B cell (primary cell): ENCODE data around the gene VCPKMT. TPM values are rescaled to one million over a fixed set of nuclear protein-coding genes. Genes with fewer than 3 reads are reported as not detected.
A peak's percentile ranks its signal among the peaks of the same experiment; 100 is the strongest.

Experiments used
- ATAC-seq: fragments of 200-7000 bp; cut with Tn5 transposase; one replicate; pipeline ENCODE4 v1.10.0; 2021; ENCODE audit warnings: low read depth, mild to moderate bottlenecking, moderate number of reproducible peaks, moderate library complexity
- CTCF ChIA-PET: fragments of 350-600 bp; sonication (Branson Sonifier 250); formaldehyde crosslinking; loops from one replicate; lab custom pipeline; 2021; ENCODE audit warnings: antibody characterized with exemption, inconsistent platforms; lab: Charles Lee
- POLR2A ChIA-PET: fragments of 350-600 bp; sonication (Branson Sonifier 250); formaldehyde crosslinking; loops from one replicate; lab custom pipeline; 2021; ENCODE audit warnings: antibody characterized with exemption; lab: Charles Lee
- DNase-seq: peaks from one replicate; pipeline ENCODE4 v3.0.0; 2013
- H2AFZ ChIP-seq: 2 replicates; pipeline ENCODE4 v1.6.1; 2012; ENCODE audit warnings: mild to moderate bottlenecking, low read depth, low read length; ENCODE audit not compliant: insufficient read depth, poor library complexity, severe bottlenecking
- H3K27ac ChIP-seq, 2 donors: 1 replicate in 1 of 2; 2 replicates in 1 of 2; pipeline ENCODE4 v1.5.1; 2012 to 2013; ENCODE audit warnings: low read length in 2 of 2, mild to moderate bottlenecking in 2 of 2, moderate library complexity in 1 of 2
- H3K27me3 ChIP-seq, 4 experiments: fragments of 200-600 bp in 1 of 4; sonication (generic) in 1 of 4; replicated peaks in 1 of 4; 1 replicate in 2 of 4; 2 replicates in 2 of 4; pipeline versions ENCODE4 v1.6.1 to v1.7.0; 2013 to 2016; ENCODE audit warnings: low read length in 3 of 4, mild to moderate bottlenecking in 2 of 4, mixed read lengths in 1 of 4, moderate library complexity in 1 of 4; ENCODE audit not compliant: insufficient read depth in 4 of 4, control insufficient read depth in 3 of 4; ENCODE audit errors: control extremely low read depth in 1 of 4
- H3K36me3 ChIP-seq, 2 experiments: replicated peaks in 1 of 2; 1 replicate in 1 of 2; 2 replicates in 1 of 2; pipeline versions ENCODE4 v1.6.1 to v1.7.1; 2013; ENCODE audit warnings: low read length in 1 of 2; ENCODE audit not compliant: insufficient read depth in 2 of 2, control insufficient read depth in 1 of 2; ENCODE audit errors: control extremely low read depth in 1 of 2, extremely low read depth in 1 of 2
- H3K4me1 ChIP-seq, 2 donors: fragments of 200-600 bp in 1 of 2; sonication (generic) in 1 of 2; 1 replicate in 1 of 2; 2 replicates in 1 of 2; pipeline versions ENCODE4 v1.5.1 to v1.6.1; 2013 to 2017; ENCODE audit warnings: low read length in 2 of 2; ENCODE audit not compliant: control insufficient read depth in 2 of 2, insufficient read depth in 2 of 2
- H3K4me2 ChIP-seq: replicated peaks from 2 replicates; pipeline ENCODE3; 2012; ENCODE audit warnings: mild to moderate bottlenecking, low read depth, low read length; ENCODE audit not compliant: poor library complexity, severe bottlenecking
- H3K4me3 ChIP-seq, 5 experiments: fragments of 200-600 bp in 1 of 5; sonication (generic) in 1 of 5; 1 replicate in 3 of 5; 2 replicates in 2 of 5; pipeline versions ENCODE4 v1.5.1 to v1.7.0; 2011 to 2016; ENCODE audit warnings: low read length in 4 of 5, mild to moderate bottlenecking in 4 of 5, low read depth in 2 of 5, control low read depth in 1 of 5, moderate library complexity in 1 of 5; ENCODE audit not compliant: insufficient read depth in 1 of 5; ENCODE audit errors: control extremely low read depth in 1 of 5, extremely low read depth in 1 of 5
- H3K79me2 ChIP-seq: fragments of 200-600 bp; sonication (generic); one replicate; pipeline ENCODE4 v1.6.0; 2016; ENCODE audit warnings: low read length; ENCODE audit not compliant: control insufficient read depth, insufficient read depth
- H3K9ac ChIP-seq: fragments of 200-600 bp; sonication (generic); 2 replicates; pipeline ENCODE4 v1.6.1; 2017; ENCODE audit warnings: mild to moderate bottlenecking, low read length, moderate library complexity
- H3K9me3 ChIP-seq, 3 donors: one replicate each; pipeline versions ENCODE4 v1.6.1 to v1.7.1; 2013; ENCODE audit warnings: low read length in 2 of 3; ENCODE audit not compliant: control insufficient read depth in 2 of 3, insufficient read depth in 1 of 3; ENCODE audit errors: control extremely low read depth in 1 of 3
- H4K20me1 ChIP-seq: 2 replicates; pipeline ENCODE4 v1.6.0; 2012; ENCODE audit warnings: mild to moderate bottlenecking, low read length; ENCODE audit not compliant: insufficient read depth, control insufficient read depth, poor library complexity, severe bottlenecking
- H3K27ac Mint-ChIP-seq: one replicate; pipeline ENCODE4 v1.8.0; 2021; ENCODE audit warnings: mixed read lengths
- H3K27me3 Mint-ChIP-seq: one replicate; pipeline ENCODE4 v1.8.0; 2021; ENCODE audit warnings: mixed read lengths
- H3K4me1 Mint-ChIP-seq: one replicate; pipeline ENCODE4 v1.8.0; 2021; ENCODE audit warnings: mixed read lengths
- H3K4me3 Mint-ChIP-seq: one replicate; pipeline ENCODE4 v1.8.0; 2021; ENCODE audit warnings: mixed read lengths
- H3K9me3 Mint-ChIP-seq: one replicate; pipeline ENCODE4 v1.8.0; 2022; ENCODE audit warnings: mixed read lengths; ENCODE audit not compliant: insufficient read depth
- EZH2 ChIP-seq: IDR thresholded peaks from 2 replicates; pipeline ENCODE4 v1.6.1; 2012; ENCODE audit warnings: borderline replicate concordance, low read depth, mild to moderate bottlenecking, moderate library complexity, low read length; ENCODE audit not compliant: insufficient read depth, poor library complexity, severe bottlenecking
- WGBS: methylation state at CpG from one replicate; pipeline ENCODE4 v1.1.5; 2013; ENCODE audit warnings: missing lambda C conversion rate; ENCODE audit not compliant: insufficient coverage; 5-methylcytosine and 5-hydroxymethylcytosine counted together
- intact Hi-C: fragments of 100-400 bp; cut with micrococcal nuclease; formaldehyde crosslinking; loops from one replicate; pipeline ENCODE4 v1.10.0; 2022
- polyA plus RNA-seq: library from polyadenylated mRNA; depleted of rRNA; stranded (reverse); fragments of >200 nt; gene quantifications from 2 replicates; pipeline ENCODE4 v1.2.3, GENCODE V29; 2012
- total RNA-seq, 2 donors: library from RNA; stranded (reverse); fragments of 120-200 nt in 1 of 2; gene quantifications; 1 replicate in 1 of 2; 2 replicates in 1 of 2; pipeline versions ENCODE4 v1.2.3 to v1.2.4, GENCODE V29; 2013 to 2022
- TF ChIP-seq, protein P1 (sequence below): fragments of 200-600 bp; IDR thresholded peaks from one replicate; pipeline ENCODE4 v1.8.0; 2022; ENCODE audit warnings: antibody characterized with exemption, mild to moderate bottlenecking

The VCPKMT gene
- total and polyA plus RNA-seq, 2 donors (not counting 1 experiment from before 2014, with no cell fraction given): 27.1 to 40.3 TPM

- Histone ChIP-seq H3K79me2 (peaks cover 68% of the 10 kb centered on the region), H3K9ac (peak overlapping the region; percentile 31), H3K27me3 (no peaks in the 10 kb centered on the region), H3K4me3 (peak overlapping the region in 1 of 5 experiments; percentile 6), H4K20me1 (no peaks in the 10 kb centered on the region), H3K4me1 (peaks cover 60 to 61% of the 10 kb centered on the region in 2 donors), H3K4me2 (peak overlapping the region; percentile 72), H2AFZ (peak overlapping the region; percentile 36), H3K27ac (peak overlapping the region; percentile 92 to 96), H3K9me3 (no peaks in the 10 kb centered on the region), H3K36me3 (peaks cover 0 to 4% of the 10 kb centered on the region in 2 experiments)
- TF ChIP-seq, protein P1, sequence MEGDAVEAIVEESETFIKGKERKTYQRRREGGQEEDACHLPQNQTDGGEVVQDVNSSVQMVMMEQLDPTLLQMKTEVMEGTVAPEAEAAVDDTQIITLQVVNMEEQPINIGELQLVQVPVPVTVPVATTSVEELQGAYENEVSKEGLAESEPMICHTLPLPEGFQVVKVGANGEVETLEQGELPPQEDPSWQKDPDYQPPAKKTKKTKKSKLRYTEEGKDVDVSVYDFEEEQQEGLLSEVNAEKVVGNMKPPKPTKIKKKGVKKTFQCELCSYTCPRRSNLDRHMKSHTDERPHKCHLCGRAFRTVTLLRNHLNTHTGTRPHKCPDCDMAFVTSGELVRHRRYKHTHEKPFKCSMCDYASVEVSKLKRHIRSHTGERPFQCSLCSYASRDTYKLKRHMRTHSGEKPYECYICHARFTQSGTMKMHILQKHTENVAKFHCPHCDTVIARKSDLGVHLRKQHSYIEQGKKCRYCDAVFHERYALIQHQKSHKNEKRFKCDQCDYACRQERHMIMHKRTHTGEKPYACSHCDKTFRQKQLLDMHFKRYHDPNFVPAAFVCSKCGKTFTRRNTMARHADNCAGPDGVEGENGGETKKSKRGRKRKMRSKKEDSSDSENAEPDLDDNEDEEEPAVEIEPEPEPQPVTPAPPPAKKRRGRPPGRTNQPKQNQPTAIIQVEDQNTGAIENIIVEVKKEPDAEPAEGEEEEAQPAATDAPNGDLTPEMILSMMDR: no peak
- TF ChIP-seq EZH2: no peak
- Mint-ChIP-seq H3K27me3 (no peaks in the 10 kb centered on the region), H3K4me3 (peak overlapping the region; percentile 38), H3K27ac (peak overlapping the region; percentile 100), H3K4me1 (peaks cover 81% of the 10 kb centered on the region), H3K9me3 (no peaks in the 10 kb centered on the region)
- ChIA-PET POLR2A (no interaction called here), CTCF (interaction anchor here (6.5 kb wide), 1 partner anchor 21 kb away, joined by 56 read pairs; no protein-coding TSS in a partner anchor)
- ATAC-seq (no peak), DNase-seq (no peak)
- 96% methylated on average over 3 of the region's 3 CpGs for WGBS
- intact Hi-C loops: loop anchor here (1.0 to 10.0 kb wide), 6 partner anchors 18 to 1779 kb away; no protein-coding TSS in a partner anchor
These were observed 50.8 kb downstream of the VCPKMT start for GRCh38 chr14:50065583-50065982.

DNA sequence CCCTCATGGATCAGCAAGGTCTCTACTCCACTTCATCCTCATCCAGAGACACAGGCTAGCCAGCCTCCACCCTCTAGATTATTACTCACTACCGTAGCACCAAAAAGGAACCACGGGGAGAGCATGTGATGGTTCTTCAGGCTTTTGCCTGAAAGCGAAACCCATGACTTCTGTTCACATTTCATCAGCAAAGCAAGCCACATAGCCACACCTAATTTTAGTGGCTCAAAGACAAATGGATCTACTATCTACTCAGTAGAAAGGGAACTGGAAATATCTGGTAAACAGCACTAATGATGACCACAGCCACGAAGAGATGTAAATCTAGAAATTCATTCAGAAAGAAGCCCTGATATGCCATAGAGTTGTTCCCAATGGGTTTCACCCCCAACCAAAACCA is 51.4 kb downstream of the VCPKMT start:
- POLR2A ChIA-PET: interaction anchor here (5.2 kb wide), 1 partner anchor 63 kb away, joined by 44 read pairs; no protein-coding TSS in a partner anchor
- DNase-seq (peak; percentile 92), ATAC-seq (peak; percentile 50)
- H3K9ac ChIP-seq: peak overlapping the region; percentile 31
- H2AFZ ChIP-seq: peak overlapping the region; percentile 36
- peak overlapping the region in 1 of 5 experiments; percentile 27 for H3K4me3 ChIP-seq
- H3K27me3 Mint-ChIP-seq: no peaks in the 10 kb centered on the region
- intact Hi-C loops: loop anchor here (1.0 to 10.0 kb wide), 6 partner anchors 18 to 1780 kb away; no protein-coding TSS in a partner anchor
- peaks cover 0 to 4% of the 10 kb centered on the region in 2 experiments for H3K36me3 ChIP-seq
- H3K79me2 ChIP-seq: peaks cover 68% of the 10 kb centered on the region
- H3K4me1 ChIP-seq: peaks cover 65 to 66% of the 10 kb centered on the region in 2 donors
- H3K4me3 Mint-ChIP-seq: peak overlapping the region; percentile 66
- WGBS: 0% methylated on average over 4 of the region's 4 CpGs
- no peak for TF ChIP-seq EZH2
- TF ChIP-seq, protein P1: no peak
- H3K27ac ChIP-seq: peak overlapping the region; percentile 92 to 96
- CTCF ChIA-PET: interaction anchor here (1.0 to 6.5 kb wide), 7 partner anchors 17 to 211 kb away, joined by 3 to 89 read pairs (median 4); no protein-coding TSS in a partner anchor
- peaks cover 82% of the 10 kb centered on the region for H3K4me1 Mint-ChIP-seq
- peak overlapping the region; percentile 72 for H3K4me2 ChIP-seq
- no peaks in the 10 kb centered on the region for H3K9me3 Mint-ChIP-seq
- H3K27me3 ChIP-seq: no peaks in the 10 kb centered on the region
- no peaks in the 10 kb centered on the region for H3K9me3 ChIP-seq
- H3K27ac Mint-ChIP-seq: peak overlapping the region; percentile 100
- no peaks in the 10 kb centered on the region for H4K20me1 ChIP-seq
